Vagina (tissue), 2 donors: ENCODE data around the gene EPB41. TPM values are rescaled to one million over a fixed set of nuclear protein-coding genes. Genes with fewer than 3 reads are reported as not detected.

ENCODE experiments used
- DNase-seq, 2 donors: peaks; one replicate each; pipeline ENCODE4 v3.0.0-alpha.2; 2017; ENCODE audit errors: extremely low spot score in 2 of 2
- H3K27ac ChIP-seq: fragments of 200-600 bp; sonication (generic); one replicate; pipeline ENCODE4 v1.5.1; 2019
- H3K27me3 ChIP-seq: fragments of 200-600 bp; sonication (generic); one replicate; pipeline ENCODE4 v1.5.1; 2019
- H3K36me3 ChIP-seq, 2 donors: fragments of 200-600 bp; sonication (generic); one replicate each; pipeline ENCODE4 v1.5.1; 2017 to 2019
- H3K4me1 ChIP-seq: fragments of 200-600 bp; sonication (generic); one replicate; pipeline ENCODE4 v1.5.1; 2019
- H3K4me3 ChIP-seq, 2 donors: fragments of 200-600 bp; sonication (generic); 1 replicate in 1 of 2; 2 replicates in 1 of 2; pipeline ENCODE4 v1.5.1; 2016 to 2019
- H3K9me3 ChIP-seq: fragments of 200-600 bp; sonication (generic); one replicate; pipeline ENCODE4 v1.5.1; 2019
- CTCF ChIP-seq, 3 experiments: fragments of 450-650 bp in 2 of 3; fragments of 200-600 bp in 1 of 3; sonication (generic) in 1 of 3; IDR thresholded peaks; one replicate each; pipeline ENCODE4 v1.5.1; 2017 to 2019; ENCODE audit warnings: antibody characterized with exemption in 3 of 3, mild to moderate bottlenecking in 2 of 3, moderate library complexity in 2 of 3
- POLR2A ChIP-seq, 2 donors: fragments of 450-650 bp; IDR thresholded peaks; one replicate each; pipeline ENCODE4 v1.6.1; 2017; ENCODE audit warnings: antibody characterized with exemption in 2 of 2, mild to moderate bottlenecking in 2 of 2, moderate library complexity in 2 of 2
- POLR2AphosphoS5 ChIP-seq, 2 donors: sonication (generic); formaldehyde crosslinking; IDR thresholded peaks; one replicate each; pipeline ENCODE4 v1.9.0; 2017; ENCODE audit warnings: antibody characterized with exemption in 2 of 2, mild to moderate bottlenecking in 2 of 2, low read depth in 1 of 2; ENCODE audit not compliant: insufficient read depth in 1 of 2
- intact Hi-C: fragments of 100-400 bp; cut with DNase I; formaldehyde crosslinking; loops from one replicate; pipeline ENCODE4 v1.15.1; 2023
- total RNA-seq: library from RNA; depleted of rRNA; stranded (reverse); fragments of >200 nt; gene quantifications from one replicate; pipeline ENCODE4 v1.2.3, GENCODE V29; 2016

The EPB41 gene
- total RNA-seq, 1 donor from 2014 or later: 39.8 TPM

DNA sequence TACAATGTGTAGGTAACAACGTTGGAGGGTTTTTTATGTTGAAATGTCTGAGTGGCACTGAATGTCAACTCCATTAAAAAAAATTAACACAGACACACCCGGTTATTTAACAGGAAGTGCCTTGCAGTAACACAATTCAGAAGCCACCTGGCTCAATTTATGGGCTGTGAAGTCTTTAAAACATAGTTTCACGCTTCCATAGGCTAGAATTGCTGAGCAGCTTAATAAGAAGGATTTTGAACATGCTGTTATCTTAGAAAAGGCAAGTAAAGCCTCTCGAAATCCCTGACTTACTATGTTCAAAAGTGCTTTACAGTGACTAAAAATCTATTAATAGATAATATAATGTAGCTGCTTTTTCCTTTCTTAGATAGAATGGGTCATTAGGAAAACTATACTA, 247.7 kb downstream of the EPB41 start:
- intact Hi-C loops: no loop called here
- peaks cover 0 to 46% of the 10 kb centered on the region in 2 donors for H3K36me3 ChIP-seq
- no peak overlapping the region for H3K27ac ChIP-seq
- TF ChIP-seq POLR2AphosphoS5 (IDR thresholded peaks at IDR 0.05; ENCODE audit: insufficient read depth in 1 of 2, low read depth in 1 of 2): no peak
- no peak for TF ChIP-seq CTCF (IDR thresholded peaks at IDR 0.05)
- TF ChIP-seq POLR2A (IDR thresholded peaks at IDR 0.05): no peak
- no peak for DNase-seq
- no peaks in the 10 kb centered on the region for H3K27me3 ChIP-seq
- H3K4me1 ChIP-seq: peaks cover 47% of the 10 kb centered on the region
- H3K9me3 ChIP-seq: no peaks in the 10 kb centered on the region
- H3K4me3 ChIP-seq: no peak overlapping the region

- intact Hi-C loops: no loop called here
- Histone ChIP-seq H3K36me3 (peaks cover 0 to 45% of the 10 kb centered on the region in 2 donors), H3K9me3 (no peaks in the 10 kb centered on the region), H3K4me1 (peaks cover 48% of the 10 kb centered on the region), H3K27ac (no peak overlapping the region), H3K4me3 (no peak overlapping the region), H3K27me3 (no peaks in the 10 kb centered on the region)
- TF ChIP-seq CTCF (IDR thresholded peaks at IDR 0.05) (no peak), POLR2A (IDR thresholded peaks at IDR 0.05) (no peak), POLR2AphosphoS5 (IDR thresholded peaks at IDR 0.05; ENCODE audit: insufficient read depth in 1 of 2, low read depth in 1 of 2) (no peak)
- DNase-seq: no peak
Observed at GRCh38 chr1:29162476-29163138, 248.2 kb downstream of the EPB41 start.

DNA sequence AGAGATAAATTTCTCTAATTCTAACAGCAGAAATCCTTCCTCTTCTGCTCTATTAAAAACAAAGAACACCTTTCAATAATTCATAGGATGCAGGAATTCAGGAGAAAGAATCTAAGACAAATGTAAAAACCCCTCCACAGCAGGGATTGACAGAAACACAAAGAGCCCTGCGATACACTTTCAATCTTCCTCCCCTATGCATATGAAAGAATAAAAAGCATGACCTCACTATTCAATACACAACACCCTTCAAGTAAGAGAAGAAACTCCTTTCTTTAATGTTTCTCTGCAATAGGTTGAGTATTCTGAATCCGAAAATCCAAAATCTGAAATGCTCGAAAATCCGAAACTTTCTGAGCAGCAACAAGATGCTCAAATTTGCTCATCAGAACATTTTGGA, 250.2 kb downstream of the EPB41 start:
- H3K4me3 ChIP-seq: no peak overlapping the region
- H3K36me3 ChIP-seq: peaks cover 0 to 32% of the 10 kb centered on the region in 2 donors
- H3K4me1 ChIP-seq: peaks cover 61% of the 10 kb centered on the region
- TF ChIP-seq CTCF (IDR thresholded peaks at IDR 0.05): no peak
- TF ChIP-seq POLR2A (IDR thresholded peaks at IDR 0.05): no peak
- no peak for TF ChIP-seq POLR2AphosphoS5 (IDR thresholded peaks at IDR 0.05; ENCODE audit: insufficient read depth in 1 of 2, low read depth in 1 of 2)
- no peak for DNase-seq
- intact Hi-C loops: no loop called here
- H3K9me3 ChIP-seq: no peaks in the 10 kb centered on the region
- no peaks in the 10 kb centered on the region for H3K27me3 ChIP-seq
- H3K27ac ChIP-seq: no peak overlapping the region

DNA sequence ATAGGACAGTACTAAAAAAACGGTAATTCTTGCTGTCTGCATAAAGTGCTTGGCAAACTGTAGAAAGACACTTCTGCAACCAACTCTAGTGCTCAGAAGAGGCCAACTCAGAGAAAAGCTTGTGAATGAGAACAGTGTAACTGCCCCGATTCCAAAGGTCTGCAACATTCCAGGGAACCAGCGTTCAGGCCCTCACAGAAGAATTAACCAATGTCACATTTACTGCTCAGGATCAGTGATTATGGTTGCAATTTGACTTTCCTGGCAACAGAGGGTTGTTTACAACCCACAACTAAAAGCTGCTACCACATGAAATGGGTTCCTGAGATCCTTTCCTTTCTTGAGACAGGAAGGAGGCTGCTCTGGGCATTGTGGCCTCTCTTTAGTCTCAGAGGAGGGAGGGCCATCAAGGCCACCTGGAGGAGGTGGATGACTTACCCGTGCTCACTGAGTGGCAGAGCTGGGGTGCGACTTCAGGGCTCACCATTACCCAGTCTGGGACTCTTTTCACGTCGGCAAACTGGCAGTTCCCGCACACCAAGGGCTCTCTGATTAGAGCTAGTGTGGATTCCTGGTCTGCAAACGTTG, 252.0 kb downstream of the EPB41 start:
- no peak for TF ChIP-seq POLR2AphosphoS5 (IDR thresholded peaks at IDR 0.05; ENCODE audit: insufficient read depth in 1 of 2, low read depth in 1 of 2)
- no peak for TF ChIP-seq CTCF (IDR thresholded peaks at IDR 0.05)
- TF ChIP-seq POLR2A (IDR thresholded peaks at IDR 0.05): no peak
- H3K27me3 ChIP-seq: no peaks in the 10 kb centered on the region
- H3K27ac ChIP-seq: no peak overlapping the region
- H3K9me3 ChIP-seq: no peaks in the 10 kb centered on the region
- peaks cover 65% of the 10 kb centered on the region for H3K4me1 ChIP-seq
- intact Hi-C loops: no loop called here
- H3K4me3 ChIP-seq: no peak overlapping the region
- DNase-seq: no peak
- peaks cover 0 to 22% of the 10 kb centered on the region in 2 donors for H3K36me3 ChIP-seq

- intact Hi-C loops: no loop called here
- TF ChIP-seq POLR2A (IDR thresholded peaks at IDR 0.05) (no peak), CTCF (IDR thresholded peaks at IDR 0.05) (no peak), POLR2AphosphoS5 (IDR thresholded peaks at IDR 0.05; ENCODE audit: insufficient read depth in 1 of 2, low read depth in 1 of 2) (no peak)
- Histone ChIP-seq H3K9me3 (no peaks in the 10 kb centered on the region), H3K27ac (no peak overlapping the region), H3K4me1 (peaks cover 64% of the 10 kb centered on the region), H3K36me3 (peaks cover 0 to 22% of the 10 kb centered on the region in 2 donors), H3K4me3 (no peak overlapping the region), H3K27me3 (no peaks in the 10 kb centered on the region)
- DNase-seq: no peak
Observed at GRCh38 chr1:29167904-29168303, 253.5 kb downstream of the EPB41 start.
